Inflammatory macrophage treated with lipopolysaccharide for 1 hour (primary cell): ENCODE data around the gene C16orf86.
"Not testable (repeated sequence)": the region's sequence is repeated elsewhere in the genome, so short reads cannot be mapped to it uniquely, and the experiment has no call there.

ENCODE experiments used
- DNase-seq, 2 donors: peaks; one replicate each; pipeline ENCODE4 v3.0.0-alpha.2; 2020 to 2022

Gene C16orf86

DNA sequence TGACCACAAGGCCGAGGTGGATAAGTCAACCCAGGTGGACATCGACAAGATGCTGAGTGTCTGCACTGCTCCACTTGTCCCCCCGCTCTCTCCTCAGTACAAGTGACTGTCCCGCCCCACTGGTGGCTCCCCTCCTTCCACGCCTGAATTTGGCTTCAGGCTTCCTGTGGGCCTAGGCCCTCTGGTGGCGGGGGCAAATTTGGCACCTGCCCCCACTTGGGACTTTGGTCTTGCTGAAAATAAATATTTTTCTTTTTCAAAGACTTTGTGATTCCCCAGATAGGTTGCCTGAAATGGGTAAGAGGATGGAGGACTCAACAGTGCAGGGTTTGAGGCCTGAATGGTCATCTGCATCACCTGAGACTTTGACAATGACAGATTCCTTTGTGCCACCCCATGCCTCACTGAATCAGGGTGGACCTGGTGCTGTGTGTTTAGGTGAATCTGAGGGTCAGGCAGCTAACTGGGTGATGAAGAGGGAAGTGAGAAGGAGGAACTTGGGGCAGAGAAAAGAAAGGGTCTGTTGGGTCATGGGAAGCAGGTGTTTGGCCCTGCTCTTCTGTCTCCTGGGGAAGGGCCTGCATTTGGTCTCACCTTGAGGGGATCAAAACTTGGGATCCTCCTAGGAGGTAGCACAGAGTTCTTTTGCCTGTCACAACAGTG, 2.0 kb downstream of the C16orf86 start:
- peak in 1 of 2 donors; percentile 15 for DNase-seq

- no peak for DNase-seq
Observed at GRCh38 chr16:67669499-67670101, 3.0 kb downstream of the C16orf86 start.

DNA sequence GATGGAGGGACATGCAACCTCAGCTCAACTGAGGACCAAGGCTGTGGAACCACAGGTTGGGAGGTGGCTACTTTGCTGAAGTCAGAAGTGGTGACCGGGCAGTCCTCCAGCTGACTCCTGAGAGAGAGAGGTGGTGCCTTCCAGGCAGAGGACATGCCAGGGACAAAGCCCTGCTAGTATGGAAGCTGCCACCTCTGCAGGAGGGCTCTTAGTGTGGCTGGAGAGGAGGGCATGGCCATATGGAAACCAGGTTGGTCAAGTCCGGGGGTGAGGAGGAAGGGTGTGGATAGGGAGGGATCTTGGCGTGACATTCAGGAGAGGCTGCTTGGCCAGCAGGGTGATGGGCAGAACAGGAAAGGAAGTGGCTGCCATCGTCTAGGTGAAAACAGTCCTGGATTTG, 5.7 kb downstream of the C16orf86 start:
- no peak for DNase-seq

DNA sequence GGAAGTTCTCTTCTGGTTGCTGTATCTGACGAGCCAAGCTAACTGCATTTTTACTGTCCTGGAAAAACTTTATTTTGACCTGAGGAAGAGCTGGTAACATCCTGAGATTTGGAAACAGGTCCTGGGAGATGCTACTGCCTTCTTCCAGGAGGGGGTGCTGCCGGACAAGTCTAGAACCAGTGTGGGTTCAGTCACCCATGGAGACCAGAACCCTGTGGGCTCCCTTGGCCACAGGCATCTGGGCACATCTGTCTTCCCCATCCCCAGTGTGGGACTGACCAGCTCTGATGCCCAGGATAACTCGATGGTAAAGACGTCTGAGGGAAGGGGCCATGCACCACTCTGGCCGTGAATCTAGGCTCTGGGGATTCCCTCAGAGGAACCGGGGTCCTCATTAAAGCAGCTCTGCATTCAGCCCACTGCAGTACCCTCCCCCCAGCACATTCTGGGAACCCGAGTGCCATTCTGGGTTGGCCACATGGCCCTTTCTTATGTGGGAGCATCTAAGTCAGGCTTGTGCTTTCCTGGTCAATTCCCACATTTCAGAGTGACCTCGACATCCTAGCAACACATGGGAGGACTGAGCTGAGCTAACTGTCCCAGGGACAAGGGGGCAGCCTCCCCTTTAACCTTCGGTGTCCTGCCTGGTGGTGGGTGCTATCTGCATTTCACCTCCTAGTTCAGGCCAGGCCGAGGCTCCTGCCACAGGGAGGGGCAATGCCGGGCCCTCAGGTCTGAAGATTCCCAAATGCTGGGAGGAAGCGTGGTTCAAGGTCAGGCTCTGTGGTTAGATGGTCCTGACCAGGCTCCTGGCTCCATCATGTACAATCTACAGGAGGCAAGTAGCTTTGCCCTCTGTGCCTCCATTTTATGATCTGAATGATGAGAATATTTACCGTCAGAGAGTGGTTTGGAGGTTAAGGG, 6.4 kb downstream of the C16orf86 start:
- DNase-seq = peak; percentile 59 to 86

GRCh38 chr16:67673712-67674580, 7.3 kb downstream of the C16orf86 start:
- DNase-seq = peak; percentile 70 to 77

DNA sequence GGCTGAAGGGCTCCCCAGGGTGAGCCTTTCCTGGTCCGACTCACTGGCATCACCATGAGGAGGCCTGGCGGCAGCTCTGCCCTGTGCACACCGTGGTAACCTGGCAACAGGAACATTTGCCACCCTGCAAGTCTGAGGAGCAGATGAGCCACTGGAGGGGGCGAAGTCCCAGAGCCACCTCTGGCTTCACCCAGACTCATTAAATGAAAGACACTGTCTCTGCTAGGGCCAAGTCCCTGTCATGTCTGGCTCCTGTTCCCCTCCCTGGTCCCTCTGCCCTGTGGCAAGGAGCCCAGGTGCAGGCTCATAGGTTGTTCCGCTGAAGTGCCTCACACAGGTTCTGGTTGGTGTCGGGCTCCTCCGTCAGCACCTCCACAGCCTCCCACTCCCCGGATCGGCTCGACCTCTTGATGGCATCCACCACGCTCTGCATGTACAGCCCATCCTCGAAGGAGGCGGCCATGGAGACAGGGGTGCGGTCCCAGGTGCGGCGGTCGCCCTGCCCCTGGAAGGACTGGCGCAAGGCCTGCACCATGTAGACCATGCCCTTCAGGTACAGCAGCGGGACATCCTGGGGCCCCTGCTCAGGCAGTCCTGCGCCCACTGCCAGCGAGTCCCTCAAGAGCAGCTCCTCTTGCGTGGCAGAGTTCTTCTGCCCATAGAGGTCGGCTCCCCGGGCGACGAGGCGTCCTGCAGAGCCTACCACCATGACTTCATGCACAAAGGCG, 8.4 kb downstream of the C16orf86 start:
- DNase-seq = no peak

DNA sequence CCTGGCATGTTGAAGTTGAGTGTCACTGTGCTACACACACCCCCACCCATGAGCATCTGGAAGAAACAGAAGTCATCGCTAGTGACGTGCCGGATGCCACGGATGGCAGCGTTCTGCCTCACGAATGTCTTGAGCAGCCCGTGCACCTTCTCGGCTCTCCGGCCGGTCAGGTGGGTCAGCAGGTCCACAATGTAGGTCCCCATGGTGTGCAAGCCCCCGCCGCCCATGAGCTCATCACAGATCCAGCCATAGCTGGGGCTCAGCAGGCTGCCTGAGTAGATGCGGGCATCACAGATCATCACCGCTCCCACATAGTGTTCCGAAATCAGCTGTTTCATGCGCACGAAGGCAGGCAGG, 8.9 kb downstream of the C16orf86 start:
- no peak for DNase-seq

- DNase-seq = no peak
Observed at GRCh38 chr16:67675999-67676398, 9.4 kb downstream of the C16orf86 start.

- no peak for DNase-seq
Observed at GRCh38 chr16:67676516-67676915, 9.9 kb downstream of the C16orf86 start.

- DNase-seq = no peak
Observed at GRCh38 chr16:67676939-67677338, 10.3 kb downstream of the C16orf86 start.

DNA sequence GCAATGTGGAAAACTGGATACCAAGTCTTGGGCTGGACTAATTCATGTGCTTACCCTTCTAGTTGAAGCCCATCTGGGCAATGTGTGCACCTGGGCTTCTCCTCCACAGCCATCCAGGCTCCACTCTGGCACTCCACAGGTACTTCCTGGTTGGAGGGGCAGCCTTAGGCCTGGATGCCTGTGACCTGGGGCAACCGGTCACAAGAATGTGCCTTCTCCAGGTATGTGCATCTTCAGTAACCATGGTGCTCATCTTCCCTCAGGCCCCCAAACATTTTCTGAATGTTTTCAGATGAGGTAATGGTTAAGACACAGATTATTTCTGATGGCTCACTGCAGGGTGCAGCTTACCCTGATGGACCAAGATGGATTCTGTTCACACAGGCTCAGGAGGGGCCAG, 11.1 kb downstream of the C16orf86 start:
- no peak for DNase-seq

DNA sequence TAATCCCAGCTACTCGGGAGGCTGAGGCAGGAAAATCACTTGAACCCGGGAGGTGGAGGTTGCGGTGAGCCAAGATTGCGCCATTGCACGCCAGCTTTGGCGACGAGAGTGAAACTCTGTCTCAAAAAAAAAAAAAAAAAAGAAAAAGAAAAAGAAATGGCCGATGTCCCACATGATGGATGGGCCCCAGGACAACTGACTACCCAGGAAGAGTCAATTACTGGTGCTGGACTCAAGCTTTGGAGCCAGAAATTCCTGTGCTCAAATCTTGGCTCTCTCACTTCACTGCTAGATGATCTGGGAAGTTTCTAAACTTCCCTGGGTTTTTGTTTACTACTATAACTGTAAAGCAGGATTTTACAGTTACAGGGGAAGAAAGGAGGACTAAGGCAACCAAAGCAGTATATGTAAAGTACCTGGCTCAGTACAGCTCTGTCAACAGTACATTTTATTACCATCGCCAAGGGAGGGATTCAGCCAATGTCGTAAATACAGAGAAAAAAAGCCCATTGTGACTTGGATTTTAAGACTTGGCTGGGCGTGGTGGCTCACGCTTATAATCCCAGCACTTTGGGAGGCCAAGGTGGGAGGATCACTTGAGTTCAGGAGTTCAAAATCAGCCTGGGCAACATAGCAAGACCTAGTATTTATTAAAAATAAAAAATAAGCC, 11.9 kb downstream of the C16orf86 start:
- DNase-seq = no peak

DNA sequence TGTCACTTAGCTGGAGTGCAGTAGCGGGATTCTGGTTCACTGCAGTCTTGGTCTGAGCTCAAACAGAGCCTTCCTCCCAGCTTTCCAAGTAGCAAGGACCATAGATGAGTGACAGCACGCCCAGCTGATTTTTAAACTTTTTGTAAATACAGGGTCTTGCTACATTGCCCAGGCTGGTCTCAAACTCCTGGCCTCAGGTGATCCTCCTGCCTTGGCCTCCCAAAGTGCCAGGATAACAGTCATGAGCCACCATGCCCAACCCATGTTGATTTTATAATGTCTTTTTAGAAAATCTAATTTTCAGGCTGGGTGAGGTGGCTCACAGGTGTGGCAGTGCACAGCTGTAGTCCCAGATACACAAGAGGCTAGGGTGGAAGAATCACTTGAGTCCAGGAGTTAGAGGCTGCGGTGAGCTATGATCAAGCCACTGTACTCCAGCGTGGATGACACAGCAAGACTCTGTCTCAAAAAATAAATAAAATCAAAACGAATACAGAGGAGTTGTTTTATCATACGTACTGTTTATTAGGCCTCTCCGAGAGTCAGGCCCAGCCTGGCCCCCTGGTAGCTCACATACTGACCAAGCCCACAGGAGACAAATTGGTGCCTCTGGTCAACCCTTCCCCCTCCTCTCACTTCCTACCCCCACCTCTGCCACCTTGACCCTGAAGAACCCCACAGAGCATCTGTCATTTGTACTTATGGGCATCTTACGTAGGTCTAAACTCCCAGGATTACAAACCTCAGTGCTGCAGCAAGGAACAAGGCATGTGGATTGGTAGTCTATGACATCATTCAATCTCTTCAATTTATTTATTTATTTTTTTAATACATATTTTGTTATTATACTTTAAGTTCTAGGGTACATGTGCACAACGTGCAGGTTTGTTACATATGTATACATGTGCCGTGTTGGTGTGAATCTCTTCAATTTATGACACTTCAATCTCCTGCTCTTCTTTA, 13.6 kb downstream of the C16orf86 start:
- DNase-seq = no peak

DNA sequence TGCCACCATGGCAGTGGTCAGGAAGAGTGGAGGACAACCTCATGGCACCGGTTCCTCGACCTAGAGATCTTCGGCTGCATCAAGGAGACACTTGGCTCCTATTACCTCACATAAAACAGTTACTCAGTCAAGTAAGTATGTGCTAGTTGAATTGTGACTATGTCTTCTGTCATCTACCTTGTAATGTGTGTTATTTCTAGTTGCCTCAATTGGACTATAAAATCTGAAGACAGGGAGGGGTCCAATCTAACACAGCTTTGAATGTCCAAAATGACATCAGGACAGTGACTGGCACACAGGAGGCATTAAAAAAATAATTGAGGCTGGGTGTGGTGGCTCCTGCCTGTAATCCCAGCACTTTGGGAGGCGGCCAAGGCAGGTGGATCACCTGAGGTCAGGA, 17.2 kb downstream of the C16orf86 start:
- DNase-seq = no peak

GRCh38 chr16:67685388-67686112, 18.9 kb downstream of the C16orf86 start:
- no peak for DNase-seq

GRCh38 chr16:67693517-67694285, 27.1 kb downstream of the C16orf86 start:
- DNase-seq = not testable (repeated sequence)

GRCh38 chr16:67694611-67695010, 28.0 kb downstream of the C16orf86 start:
- no peak for DNase-seq

DNA sequence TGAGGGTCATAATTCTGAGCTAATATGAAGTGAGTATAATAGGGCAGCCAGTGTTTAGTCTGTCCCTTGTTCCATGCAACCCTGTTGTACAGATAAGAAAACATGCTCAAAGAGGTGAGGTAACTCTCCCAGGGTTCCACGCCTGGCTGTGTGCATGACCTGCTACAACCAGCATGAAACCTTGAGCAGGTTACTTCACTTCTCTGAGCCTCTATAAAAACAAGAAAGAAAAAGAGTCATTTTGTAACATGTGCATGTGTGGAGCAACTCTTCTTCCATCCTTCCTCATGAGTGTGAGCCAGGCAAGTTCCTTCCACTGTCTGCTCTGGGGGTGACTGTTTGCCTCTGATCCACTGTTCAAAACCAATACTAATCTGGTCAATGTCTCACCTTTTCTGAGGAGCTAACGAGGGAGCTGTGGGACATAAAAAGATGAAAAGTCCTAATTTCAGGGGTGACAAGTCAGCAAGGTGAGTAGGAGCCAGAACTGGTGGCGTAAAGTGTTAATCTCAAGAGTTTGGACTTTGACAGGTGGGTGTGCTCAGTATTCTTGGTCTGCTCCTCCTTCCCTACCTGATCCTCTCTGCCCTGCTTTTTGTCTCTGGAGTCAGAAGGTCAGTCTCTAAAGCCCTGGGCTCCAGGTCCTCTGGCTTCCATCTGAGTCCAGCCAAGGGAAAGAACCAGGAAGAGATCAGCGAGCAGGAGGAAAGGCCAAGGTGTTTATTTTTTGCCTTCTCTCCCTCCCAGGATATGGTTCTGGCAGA, 31.0 kb downstream of the C16orf86 start:
- peak in 1 of 2 donors; percentile 45 for DNase-seq
